ENCODE results near the gene CEP112. TPM values are rescaled to one million over a fixed set of nuclear protein-coding genes. Genes with fewer than 3 reads are reported as not detected.

The CEP112 gene
- total RNA-seq, 1 experiment from 2014 or later = 9.5 TPM

DNA sequence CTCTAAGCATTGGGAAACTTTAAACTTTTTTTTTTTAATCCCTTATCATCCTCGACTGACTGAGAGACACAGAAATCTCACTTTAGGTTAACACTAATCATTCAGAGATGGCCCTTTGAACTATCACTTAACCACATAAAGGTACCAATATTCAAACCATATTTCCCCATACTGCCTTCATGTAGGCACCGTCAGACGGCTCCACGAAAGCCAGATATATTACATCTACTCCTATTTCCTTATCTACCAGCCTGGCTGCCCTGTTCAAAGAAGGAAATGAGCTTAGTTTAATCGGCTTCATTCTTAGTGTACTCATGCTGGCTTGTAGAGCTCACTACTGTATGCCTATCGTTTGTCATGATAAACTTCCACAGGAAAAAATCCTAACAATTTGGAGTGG, 270.9 kb downstream of the CEP112 start:
- Histone ChIP-seq H3K9me3 (ENCODE audit: control insufficient read depth, insufficient read depth, low read depth, low read length) (no peaks in the 10 kb centered on the region), H3K4me3 (ENCODE audit: low read depth in 2 of 2, low read length in 2 of 2) (no peak overlapping the region), H3K36me3 (ENCODE audit: control insufficient read depth, insufficient read depth, low read length) (no peaks in the 10 kb centered on the region), H3K4me1 (ENCODE audit: control insufficient read depth, insufficient read depth, low read length) (no peaks in the 10 kb centered on the region), H3K27ac (ENCODE audit: low read length) (no peak overlapping the region), H3K27me3 (ENCODE audit: control insufficient read depth, insufficient read depth, low read length) (no peaks in the 10 kb centered on the region)
- in situ Hi-C loops (cut with HindIII; ENCODE audit: low pct_unique_long_range_greater_than_20kb, low sequenced_read_pairs) = no loop called here
- TF ChIP-seq TCF7L2 (IDR thresholded peaks at IDR 0.05; ENCODE audit: low read depth, low read length) (no peak), CTCF (IDR thresholded peaks at IDR 0.05) (no peak), POLR2AphosphoS5 (IDR thresholded peaks at IDR 0.05; ENCODE audit: low read depth, low read length) (no peak), SIN3A (IDR thresholded peaks at IDR 0.05; ENCODE audit: borderline replicate concordance, insufficient read depth, low read depth, low read length) (no peak)
- TF ChIP-seq, protein P1, sequence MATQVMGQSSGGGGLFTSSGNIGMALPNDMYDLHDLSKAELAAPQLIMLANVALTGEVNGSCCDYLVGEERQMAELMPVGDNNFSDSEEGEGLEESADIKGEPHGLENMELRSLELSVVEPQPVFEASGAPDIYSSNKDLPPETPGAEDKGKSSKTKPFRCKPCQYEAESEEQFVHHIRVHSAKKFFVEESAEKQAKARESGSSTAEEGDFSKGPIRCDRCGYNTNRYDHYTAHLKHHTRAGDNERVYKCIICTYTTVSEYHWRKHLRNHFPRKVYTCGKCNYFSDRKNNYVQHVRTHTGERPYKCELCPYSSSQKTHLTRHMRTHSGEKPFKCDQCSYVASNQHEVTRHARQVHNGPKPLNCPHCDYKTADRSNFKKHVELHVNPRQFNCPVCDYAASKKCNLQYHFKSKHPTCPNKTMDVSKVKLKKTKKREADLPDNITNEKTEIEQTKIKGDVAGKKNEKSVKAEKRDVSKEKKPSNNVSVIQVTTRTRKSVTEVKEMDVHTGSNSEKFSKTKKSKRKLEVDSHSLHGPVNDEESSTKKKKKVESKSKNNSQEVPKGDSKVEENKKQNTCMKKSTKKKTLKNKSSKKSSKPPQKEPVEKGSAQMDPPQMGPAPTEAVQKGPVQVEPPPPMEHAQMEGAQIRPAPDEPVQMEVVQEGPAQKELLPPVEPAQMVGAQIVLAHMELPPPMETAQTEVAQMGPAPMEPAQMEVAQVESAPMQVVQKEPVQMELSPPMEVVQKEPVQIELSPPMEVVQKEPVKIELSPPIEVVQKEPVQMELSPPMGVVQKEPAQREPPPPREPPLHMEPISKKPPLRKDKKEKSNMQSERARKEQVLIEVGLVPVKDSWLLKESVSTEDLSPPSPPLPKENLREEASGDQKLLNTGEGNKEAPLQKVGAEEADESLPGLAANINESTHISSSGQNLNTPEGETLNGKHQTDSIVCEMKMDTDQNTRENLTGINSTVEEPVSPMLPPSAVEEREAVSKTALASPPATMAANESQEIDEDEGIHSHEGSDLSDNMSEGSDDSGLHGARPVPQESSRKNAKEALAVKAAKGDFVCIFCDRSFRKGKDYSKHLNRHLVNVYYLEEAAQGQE (IDR thresholded peaks at IDR 0.05; ENCODE audit: insufficient read depth in 1 of 2, low read depth in 2 of 2, low read length in 1 of 2) = no peak
- ChIA-PET POLR2A (no interaction called here), CTCF (no interaction called here)
- intact Hi-C loops (cut with micrococcal nuclease; ENCODE audit: unreplicated experiment) = no loop called here
- BruUV-seq (replicated peaks) = no TSS peak
- DNase-seq (ENCODE audit: low read depth, low spot score) (no peak), ATAC-seq (no peak)

DNA sequence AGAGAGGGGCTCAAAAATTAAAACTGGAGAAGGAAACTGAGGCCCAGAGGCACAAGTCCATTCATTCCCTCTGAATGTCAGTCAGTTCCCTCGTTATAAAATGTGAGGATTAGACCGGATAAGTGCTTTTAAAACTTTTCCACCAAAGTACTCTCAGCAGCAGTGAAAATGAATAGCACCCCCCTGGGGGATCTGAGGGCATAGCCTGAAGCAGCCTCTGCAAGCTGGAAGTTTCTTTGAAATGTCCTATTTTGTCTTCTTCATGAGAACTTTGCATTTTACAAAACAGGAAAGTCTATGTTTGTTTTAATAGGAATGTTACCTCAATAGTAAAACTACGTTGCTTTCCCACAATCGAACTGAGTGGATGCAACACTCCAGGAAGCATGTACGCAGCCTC, 273.0 kb downstream of the CEP112 start:
- POLR2A ChIA-PET = no interaction called here
- Histone ChIP-seq H3K4me1 (ENCODE audit: control insufficient read depth, insufficient read depth, low read length) (no peaks in the 10 kb centered on the region), H3K27ac (ENCODE audit: low read length) (no peak overlapping the region), H3K27me3 (ENCODE audit: control insufficient read depth, insufficient read depth, low read length) (no peaks in the 10 kb centered on the region), H3K36me3 (ENCODE audit: control insufficient read depth, insufficient read depth, low read length) (no peaks in the 10 kb centered on the region), H3K9me3 (ENCODE audit: control insufficient read depth, insufficient read depth, low read depth, low read length) (no peaks in the 10 kb centered on the region), H3K4me3 (ENCODE audit: low read depth in 2 of 2, low read length in 2 of 2) (no peak overlapping the region)
- in situ Hi-C loops (cut with HindIII; ENCODE audit: low pct_unique_long_range_greater_than_20kb, low sequenced_read_pairs) = no loop called here
- no TSS peak for BruUV-seq (replicated peaks)
- CTCF ChIA-PET = no interaction called here
- intact Hi-C loops (cut with micrococcal nuclease; ENCODE audit: unreplicated experiment) = no loop called here
- DNase-seq (ENCODE audit: low read depth, low spot score) (no peak), ATAC-seq (no peak)
- TF ChIP-seq POLR2AphosphoS5 (IDR thresholded peaks at IDR 0.05; ENCODE audit: low read depth, low read length) (no peak), TCF7L2 (IDR thresholded peaks at IDR 0.05; ENCODE audit: low read depth, low read length) (no peak), CTCF (IDR thresholded peaks at IDR 0.05) (no peak)
- TF ChIP-seq, protein P1 (IDR thresholded peaks at IDR 0.05; ENCODE audit: insufficient read depth in 1 of 2, low read depth in 2 of 2, low read length in 1 of 2) = no peak
